Rectal smooth muscle tissue (tissue), 1 donor: ENCODE measurements around the gene SPATA32.

Experiments used
- H3K27ac ChIP-seq: one replicate; pipeline ENCODE4 v1.7.0; 2013; ENCODE audit warnings: low read depth, low read length, inconsistent platforms
- H3K27me3 ChIP-seq: one replicate; pipeline ENCODE4 v1.7.0; 2013; ENCODE audit warnings: low read length; ENCODE audit not compliant: control insufficient read depth, insufficient read depth
- H3K36me3 ChIP-seq: one replicate; pipeline ENCODE4 v1.7.0; 2013; ENCODE audit warnings: low read length; ENCODE audit not compliant: control insufficient read depth, insufficient read depth
- H3K4me1 ChIP-seq: one replicate; pipeline ENCODE4 v1.7.0; 2013; ENCODE audit warnings: low read length; ENCODE audit not compliant: control insufficient read depth, insufficient read depth
- H3K4me3 ChIP-seq: one replicate; pipeline ENCODE4 v1.7.0; 2013; ENCODE audit warnings: low read length
- H3K9ac ChIP-seq: one replicate; pipeline ENCODE4 v1.7.0; 2013; ENCODE audit warnings: low read length

The SPATA32 gene

GRCh38 chr17:45235416-45236281, 26.2 kb downstream of the SPATA32 start:
- Histone ChIP-seq H3K36me3 (no peaks in the 10 kb centered on the region), H3K27me3 (peaks cover 9% of the 10 kb centered on the region), H3K4me3 (no peak overlapping the region), H3K4me1 (no peaks in the 10 kb centered on the region), H3K9ac (no peak overlapping the region), H3K27ac (no peak overlapping the region)

GRCh38 chr17:45234641-45235415, 27.1 kb downstream of the SPATA32 start:
- Histone ChIP-seq H3K9ac (no peak overlapping the region), H3K4me3 (no peak overlapping the region), H3K27ac (no peak overlapping the region), H3K4me1 (peaks cover 2% of the 10 kb centered on the region), H3K36me3 (no peaks in the 10 kb centered on the region), H3K27me3 (peaks cover 6% of the 10 kb centered on the region)

- no peak overlapping the region for H3K9ac ChIP-seq
- H3K4me3 ChIP-seq = no peak overlapping the region
- H3K36me3 ChIP-seq = no peaks in the 10 kb centered on the region
- H3K4me1 ChIP-seq = peaks cover 2% of the 10 kb centered on the region
- no peak overlapping the region for H3K27ac ChIP-seq
- H3K27me3 ChIP-seq = no peaks in the 10 kb centered on the region
Observed at GRCh38 chr17:45233423-45233924, 28.4 kb downstream of the SPATA32 start.

- peaks cover 2% of the 10 kb centered on the region for H3K4me1 ChIP-seq
- no peaks in the 10 kb centered on the region for H3K36me3 ChIP-seq
Observed at GRCh38 chr17:45232514-45233422, 29.1 kb downstream of the SPATA32 start.

DNA sequence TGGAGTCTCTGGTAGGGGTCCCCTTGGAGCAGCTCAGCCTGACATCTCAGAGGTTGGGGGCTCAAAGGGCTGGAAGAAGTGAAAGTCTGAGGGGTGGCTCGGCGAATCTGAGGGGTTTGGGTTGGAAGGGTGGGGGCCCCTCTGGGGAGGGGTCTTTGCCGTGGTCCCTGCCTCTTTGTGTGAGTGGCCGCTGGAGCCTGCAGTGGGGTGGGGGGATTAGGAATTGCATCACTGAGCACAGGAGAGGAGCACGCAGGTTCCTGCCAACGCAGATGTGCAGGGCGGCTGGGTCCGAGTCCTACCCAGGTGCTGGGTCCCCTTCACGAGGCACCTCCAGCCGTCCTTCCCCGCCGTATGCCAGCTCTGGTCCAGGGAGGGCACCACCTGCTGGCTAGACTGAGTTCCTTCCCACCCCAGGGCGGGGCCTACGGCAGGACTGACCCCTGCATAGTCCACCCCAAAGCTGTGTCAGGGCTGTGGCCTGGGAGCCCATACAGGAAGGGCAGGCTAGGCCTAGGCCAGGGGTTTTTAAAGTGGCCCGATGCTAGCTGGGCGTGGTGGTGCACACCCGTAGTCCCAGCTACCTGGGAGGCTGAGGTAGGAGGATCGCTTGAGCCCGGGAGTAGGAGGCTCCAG, 30.3 kb downstream of the SPATA32 start:
- H3K36me3 ChIP-seq = no peaks in the 10 kb centered on the region
- no peak overlapping the region for H3K27ac ChIP-seq
- H3K9ac ChIP-seq = no peak overlapping the region
- H3K4me1 ChIP-seq = peaks cover 2% of the 10 kb centered on the region
- H3K27me3 ChIP-seq = no peaks in the 10 kb centered on the region
- no peak overlapping the region for H3K4me3 ChIP-seq

More at GRCh38 chr17:45232514-45233422, 29.1 kb downstream of the SPATA32 start:
- no peak overlapping the region for H3K4me3 ChIP-seq
- H3K9ac ChIP-seq = no peak overlapping the region
- H3K27me3 ChIP-seq = no peaks in the 10 kb centered on the region
- no peak overlapping the region for H3K27ac ChIP-seq

DNA sequence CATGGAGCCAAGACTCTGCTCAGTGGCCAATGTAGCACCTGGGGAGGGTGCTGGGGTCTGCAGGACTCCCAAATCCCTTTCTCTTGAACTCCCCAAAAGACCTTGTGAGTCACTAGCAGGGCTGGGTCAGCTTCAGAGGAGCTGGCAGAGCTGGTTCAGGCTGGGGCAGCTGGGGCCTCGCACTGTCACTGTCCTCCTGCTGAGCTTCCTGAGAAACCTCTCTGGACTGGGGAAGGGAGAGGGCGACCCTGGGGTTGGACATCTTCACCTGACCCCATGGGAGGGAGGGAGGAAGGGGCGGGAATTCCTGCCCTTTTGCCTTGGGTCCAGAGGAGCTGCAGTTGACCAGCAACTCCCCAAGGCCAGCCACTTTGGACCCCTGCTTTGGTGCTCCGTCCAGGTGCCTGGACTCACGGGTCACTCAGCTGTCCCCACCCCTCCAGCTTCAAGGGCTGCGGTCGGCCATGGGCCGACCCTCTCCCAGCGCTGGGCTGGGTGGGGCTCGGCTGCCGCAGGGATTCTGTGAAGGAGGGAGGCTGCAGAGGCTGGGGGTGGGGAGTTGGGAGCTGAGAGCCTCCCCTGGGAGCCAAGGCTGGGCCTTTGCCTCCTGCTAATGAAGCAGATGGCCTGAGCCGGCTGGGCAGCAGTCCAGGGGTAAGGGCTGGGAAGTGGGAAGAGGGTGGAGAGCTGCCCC, 31.0 kb downstream of the SPATA32 start:
- Histone ChIP-seq H3K9ac (no peak overlapping the region), H3K4me3 (no peak overlapping the region), H3K36me3 (no peaks in the 10 kb centered on the region), H3K4me1 (peaks cover 2% of the 10 kb centered on the region), H3K27ac (no peak overlapping the region), H3K27me3 (no peaks in the 10 kb centered on the region)

DNA sequence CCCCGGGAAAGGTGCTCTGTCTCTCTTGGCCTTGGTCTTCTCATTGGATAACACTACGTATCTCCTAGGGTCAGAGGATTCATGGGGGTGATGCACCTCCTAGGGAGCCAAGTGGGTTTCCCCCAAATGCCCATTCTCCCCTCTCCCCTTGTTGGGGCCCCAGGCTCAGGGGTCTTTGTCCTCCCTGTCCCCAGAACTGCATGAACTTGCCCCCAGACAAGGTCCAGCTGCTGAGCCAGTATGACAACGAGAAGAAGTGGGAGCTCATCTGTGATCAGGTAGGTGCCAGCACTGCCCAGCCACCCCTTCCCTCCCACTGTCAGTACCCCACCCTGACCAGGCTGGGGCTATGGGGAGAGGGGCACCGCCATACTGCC, 31.5 kb downstream of the SPATA32 start:
- Histone ChIP-seq H3K27ac (no peak overlapping the region), H3K4me1 (peaks cover 2% of the 10 kb centered on the region), H3K36me3 (no peaks in the 10 kb centered on the region), H3K9ac (no peak overlapping the region), H3K27me3 (no peaks in the 10 kb centered on the region), H3K4me3 (no peak overlapping the region)

DNA sequence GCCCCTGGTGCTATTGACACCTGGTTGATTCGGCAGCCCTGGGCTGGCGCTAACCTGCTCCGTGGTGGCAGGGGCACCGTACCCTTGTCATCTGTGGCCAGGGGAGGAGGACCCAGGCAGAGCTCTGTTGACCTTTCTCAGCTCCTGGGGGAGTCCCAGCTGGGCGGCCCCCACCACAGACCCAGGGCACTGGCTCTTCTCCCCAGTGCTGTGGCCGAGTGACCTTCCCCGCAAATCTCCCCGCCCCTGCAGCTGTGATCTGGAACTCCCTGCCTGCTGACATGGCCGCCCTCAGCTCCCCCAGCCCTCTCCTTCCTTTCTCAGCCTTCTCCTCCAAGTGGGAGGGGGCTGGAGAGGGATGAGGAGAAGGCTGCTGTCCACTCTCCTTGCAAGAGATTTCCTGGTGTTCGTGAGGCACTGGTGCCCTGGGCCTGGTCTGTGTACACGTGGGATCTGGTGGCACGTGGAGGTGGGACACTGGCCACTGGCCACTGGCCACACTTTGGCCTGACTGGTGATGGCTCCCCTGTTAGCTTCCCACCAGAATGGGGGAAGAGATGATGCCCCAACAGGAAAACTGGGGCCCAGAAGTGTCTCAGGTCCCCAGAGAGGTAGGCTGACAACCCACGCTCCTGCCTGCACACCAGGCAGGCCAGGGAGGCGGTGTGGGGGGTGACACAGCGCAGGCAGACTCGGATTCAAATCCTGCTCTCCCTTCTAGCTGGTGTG, 32.0 kb downstream of the SPATA32 start:
- H3K4me3 ChIP-seq = no peak overlapping the region
- H3K27me3 ChIP-seq = no peaks in the 10 kb centered on the region
- H3K27ac ChIP-seq = peak overlapping the region; percentile 38
- H3K36me3 ChIP-seq = no peaks in the 10 kb centered on the region
- H3K4me1 ChIP-seq = peaks cover 2% of the 10 kb centered on the region
- H3K9ac ChIP-seq = no peak overlapping the region

DNA sequence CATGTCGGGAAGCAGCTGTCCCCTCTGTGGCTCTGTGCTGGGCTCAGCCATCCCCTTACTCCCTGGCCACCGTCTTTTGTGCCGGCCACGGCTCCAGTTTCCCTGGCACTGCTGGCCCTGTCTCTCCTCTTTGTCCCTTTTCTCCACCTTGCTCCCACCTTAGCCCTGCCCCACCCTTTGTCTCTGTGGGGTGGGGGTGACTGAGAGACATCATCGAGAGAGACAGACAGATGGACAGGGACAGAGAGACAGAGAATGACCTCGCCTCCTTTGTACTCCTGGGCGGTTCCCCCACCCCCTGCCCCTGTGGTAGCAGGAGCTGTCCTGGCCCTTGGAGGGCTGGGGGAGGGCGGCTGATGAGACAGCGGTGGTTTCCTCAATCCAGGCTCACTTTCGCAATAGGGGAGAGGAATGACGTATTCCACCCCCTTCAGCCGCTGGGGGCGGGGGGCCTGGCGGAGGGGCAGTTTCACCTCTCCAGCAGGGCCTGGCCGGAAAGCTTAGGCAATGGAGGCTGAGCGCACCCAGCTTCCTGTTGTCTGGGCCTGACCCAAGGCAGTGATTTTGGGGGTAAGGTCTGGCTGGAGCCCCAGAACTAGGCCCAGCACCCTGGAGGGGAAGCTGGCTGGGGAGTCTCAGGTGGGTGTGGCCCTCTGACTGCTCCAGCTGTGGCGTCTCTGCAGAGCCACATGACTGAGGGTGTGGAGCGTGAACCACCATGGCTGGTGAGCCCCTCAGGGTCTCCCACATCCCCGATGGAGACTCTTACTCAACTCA, 32.9 kb downstream of the SPATA32 start:
- peak overlapping the region; percentile 48 for H3K27ac ChIP-seq
- H3K36me3 ChIP-seq = no peaks in the 10 kb centered on the region
- H3K4me3 ChIP-seq = no peak overlapping the region
- H3K4me1 ChIP-seq = peaks cover 2% of the 10 kb centered on the region
- H3K9ac ChIP-seq = peak overlapping the region; percentile 19
- no peaks in the 10 kb centered on the region for H3K27me3 ChIP-seq

DNA sequence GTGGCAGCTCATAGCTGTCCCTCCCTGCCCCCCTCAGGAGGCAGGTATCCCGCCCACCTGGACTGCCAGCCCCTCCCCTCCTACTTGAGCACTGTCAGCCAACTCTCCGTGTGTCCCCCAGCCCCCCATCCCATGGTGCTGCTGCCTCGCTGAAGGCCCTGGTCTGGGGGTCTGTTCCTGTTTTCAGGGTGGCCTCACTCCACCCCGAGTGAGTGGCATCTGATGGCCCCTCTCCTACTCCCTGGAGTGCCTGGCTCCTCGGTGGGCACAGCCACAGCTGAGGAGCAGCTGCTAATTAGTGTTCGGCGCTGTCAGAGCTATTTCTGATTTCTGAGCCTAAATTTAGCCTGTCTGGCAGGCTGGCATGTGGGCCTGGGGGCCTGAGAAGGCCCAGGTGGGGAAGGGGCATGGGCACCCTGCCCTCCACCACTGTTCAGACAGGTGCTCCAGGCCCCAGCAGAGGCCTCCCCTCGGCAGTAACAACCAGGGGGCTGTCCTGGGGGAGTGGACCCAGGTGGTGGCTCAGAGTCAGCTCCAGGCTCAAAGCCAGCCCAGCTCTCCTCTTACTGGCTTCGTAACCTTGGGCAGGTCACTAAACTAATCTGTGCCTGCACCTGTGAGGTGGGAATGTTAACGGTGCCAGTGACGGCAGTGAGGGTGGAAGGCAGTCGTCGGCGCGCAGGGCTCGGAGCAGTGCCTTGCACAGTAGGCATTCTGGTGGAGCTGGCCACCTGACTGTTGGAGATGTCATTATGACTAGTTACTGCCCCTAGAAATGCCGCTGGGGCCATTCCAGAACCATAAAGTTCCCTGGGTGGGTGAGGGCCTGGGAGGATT, 33.8 kb downstream of the SPATA32 start:
- Histone ChIP-seq H3K4me1 (peaks cover 2% of the 10 kb centered on the region), H3K27me3 (no peaks in the 10 kb centered on the region), H3K27ac (peak overlapping the region; percentile 48), H3K4me3 (no peak overlapping the region), H3K36me3 (no peaks in the 10 kb centered on the region), H3K9ac (no peak overlapping the region)
